Stimulated activated CD4-positive, alpha-beta T cell treated with anti-CD3 and anti-CD28 coated beads, Interleukin-1b, Interleukin-23, amount 100 ng/mL, for 48 hours (primary cell): Measurements from ENCODE around the gene GDNF.
"Not testable (repeated sequence)": the region's sequence is repeated elsewhere in the genome, so short reads cannot be mapped to it uniquely, and the experiment has no call there.

ENCODE experiments used
- DNase-seq: peaks from one replicate; pipeline ENCODE4 v3.0.0-alpha.2; 2020

The GDNF gene

GRCh38 chr5:37839407-37840052 lies at the start of gene GDNF:
Gene GDNF (minus strand): TSS chr5:37840041. CDS start chr5:37834796, 5,245 bp downstream.
- no peak for DNase-seq

GRCh38 chr5:37888476-37888875 lies 48.6 kb upstream of the GDNF start:
- DNase-seq, result no peak

- DNase-seq, result no peak
These were observed 46.5 kb upstream of the GDNF start for GRCh38 chr5:37886242-37886905.

- no peak for DNase-seq
These were observed 42.8 kb upstream of the GDNF start for GRCh38 chr5:37882636-37883035.

- DNase-seq, result no peak
These were observed 41.5 kb upstream of the GDNF start for GRCh38 chr5:37881359-37881758.

GRCh38 chr5:37876943-37877342 lies 37.1 kb upstream of the GDNF start:
- DNase-seq, result no peak

- DNase-seq, result no peak
These were observed 36.4 kb upstream of the GDNF start for GRCh38 chr5:37876245-37876644.

- DNase-seq, result no peak
These were observed 35.4 kb upstream of the GDNF start for GRCh38 chr5:37875051-37875787.

- no peak for DNase-seq
These were observed 34.1 kb upstream of the GDNF start for GRCh38 chr5:37873988-37874387.

- DNase-seq, result no peak
These were observed 31.4 kb upstream of the GDNF start for GRCh38 chr5:37871023-37871815.

GRCh38 chr5:37869216-37869615 lies 29.4 kb upstream of the GDNF start:
- no peak for DNase-seq

- DNase-seq, result no peak
These were observed 27.8 kb upstream of the GDNF start for GRCh38 chr5:37867654-37868053.

GRCh38 chr5:37862907-37863306 lies 23.1 kb upstream of the GDNF start:
- DNase-seq, result not testable (repeated sequence)

GRCh38 chr5:37860206-37860605 lies 20.4 kb upstream of the GDNF start:
- DNase-seq, result no peak

- no peak for DNase-seq
These were observed 20.0 kb upstream of the GDNF start for GRCh38 chr5:37859805-37860204.

GRCh38 chr5:37858250-37858649 lies 18.4 kb upstream of the GDNF start:
- no peak for DNase-seq

GRCh38 chr5:37857696-37858095 lies 17.9 kb upstream of the GDNF start:
- DNase-seq, result no peak

GRCh38 chr5:37855438-37855837 lies 15.6 kb upstream of the GDNF start:
- DNase-seq, result no peak

- DNase-seq, result no peak
These were observed 11.5 kb upstream of the GDNF start for GRCh38 chr5:37851305-37851704.

GRCh38 chr5:37850226-37850865 lies 10.5 kb upstream of the GDNF start:
- DNase-seq, result no peak

GRCh38 chr5:37849641-37850040 lies 9.8 kb upstream of the GDNF start:
- no peak for DNase-seq

- no peak for DNase-seq
These were observed 8.2 kb upstream of the GDNF start for GRCh38 chr5:37847978-37848425.
